Adrenal gland (tissue), 12 donors: ENCODE results near the gene PARP16. TPM values are rescaled to one million over a fixed set of nuclear protein-coding genes. Genes with fewer than 3 reads are reported as not detected.

Experiments
- DNase-seq, 7 donors: peaks; one replicate each; pipeline ENCODE4 v3.0.0-alpha.2; 2019 to 2020
- H3K27ac ChIP-seq, 5 donors: fragments of 200-600 bp; sonication (generic) in 4 of 5; 1 replicate in 3 of 5; 2 replicates in 2 of 5; pipeline versions ENCODE4 v1.5.1 to v1.8.0; 2016 to 2020; ENCODE audit warnings: mild to moderate bottlenecking in 1 of 5
- H3K27me3 ChIP-seq: fragments of 200-600 bp; 2 replicates; pipeline ENCODE4 v1.8.0; 2021
- H3K36me3 ChIP-seq, 2 donors: fragments of 200-600 bp; replicated peaks in 1 of 2; 1 replicate in 1 of 2; 2 replicates in 1 of 2; pipeline versions ENCODE4 v1.5.1 to v1.8.0; 2018 to 2022
- H3K4me1 ChIP-seq, 2 donors: fragments of 200-600 bp; replicated peaks in 1 of 2; 1 replicate in 1 of 2; 2 replicates in 1 of 2; pipeline versions ENCODE4 v1.5.1 to v1.8.0; 2018 to 2021
- H3K4me3 ChIP-seq, 4 donors: fragments of 200-600 bp; sonication (generic) in 3 of 4; one replicate each; pipeline ENCODE4 v1.5.1; 2016 to 2018
- H3K9me3 ChIP-seq, 3 donors: fragments of 200-600 bp; sonication (generic) in 1 of 3; replicated peaks in 1 of 3; 1 replicate in 2 of 3; 2 replicates in 1 of 3; pipeline versions ENCODE4 v1.5.1 to v1.8.0; 2016 to 2021
- CTCF ChIP-seq, 6 experiments: fragments of 450-650 bp in 4 of 6; fragments of 200-600 bp in 2 of 6; sonication (generic) in 1 of 6; IDR thresholded peaks; 1 replicate in 5 of 6; 2 replicates in 1 of 6; pipeline versions ENCODE4 v1.5.1 to v1.8.0; 2016 to 2021; ENCODE audit warnings: antibody characterized with exemption in 6 of 6, mild to moderate bottlenecking in 2 of 6, moderate library complexity in 1 of 6
- POLR2A ChIP-seq, 2 donors: fragments of 450-650 bp; IDR thresholded peaks; one replicate each; pipeline ENCODE4 v1.6.1; 2017; ENCODE audit warnings: antibody characterized with exemption in 2 of 2, mild to moderate bottlenecking in 2 of 2, moderate library complexity in 1 of 2
- WGBS, 4 donors: extraction: QIAGEN DNeasy Blood & Tissue Kit in 2 of 4; methylation state at CpG; one replicate each; pipeline versions ENCODE4 v1.1.5 to v1.1.7; 2013 to 2017; 5-methylcytosine and 5-hydroxymethylcytosine counted together
- intact Hi-C, 2 donors: fragments of 100-400 bp; cut with DNase I; formaldehyde crosslinking; loops; one replicate each; pipeline versions ENCODE4 v1.14.1 to v1.15.0; 2022 to 2023
- polyA plus RNA-seq, 3 donors: library from polyadenylated mRNA; stranded (reverse); fragments of 200-250 nt in 2 of 3; fragments of 350-450 nt in 1 of 3; fragmentation: Illumina TruSeq in 1 of 3; extraction: RNeasy Lipid Tissue Mini Kit (QIAGEN cat#74804) in 1 of 3; gene quantifications; one replicate each; pipeline ENCODE4 v1.2.3, GENCODE V29; 2013 to 2014
- total RNA-seq, 9 donors: library from RNA; depleted of rRNA in 4 of 9; stranded (reverse); fragments of >200 nt in 4 of 9; fragments of 120-200 nt in 1 of 9; fragmentation: NEBNext Ultra II Directional in 1 of 9; extraction: Animal tissue kit (Norgen Biotek cat#: 25700) in 1 of 9; gene quantifications; one replicate each; pipeline versions ENCODE4 v1.1.0 to v1.2.4, GENCODE V29; 2013 to 2023
- donor health status: healthy with polysubstance abuse.
- donor health status: Bipolar disorder and iron deficiency.
- donor health status: DM: yes; HTN: yes; CAD: no.
- donor health status: DM: no; HTN: no; CAD: no.
- donor health status: DM: no; HTN: no; CAD: no.
- donor health status: DM: yes; HTN: yes; CAD: no.

Gene PARP16
- total and polyA plus RNA-seq, 12 donors: 7.8 to 18.1 (median 14.2) TPM

- DNase-seq: peak in 1 of 7 donors; percentile 9
- WGBS, 4 donors: 68 to 71% (median 69%) methylated on average over 7 of the region's 7 CpGs
- H3K4me1 ChIP-seq: peaks cover 8 to 10% of the 10 kb centered on the region in 2 donors
Measured at GRCh38 chr15:65289261-65289854, 2.7 kb upstream of the PARP16 start.

GRCh38 chr15:65287520-65287855 is 805 bp upstream of the PARP16 start:
- peak overlapping the region in 3 of 5 donors; percentile 30 to 94 (median 90) for H3K27ac ChIP-seq
- intact Hi-C loops: no loop called here

More at GRCh38 chr15:65289261-65289854, 2.7 kb upstream of the PARP16 start:
- Histone ChIP-seq H3K4me3 (no peak overlapping the region), H3K27ac (no peak overlapping the region), H3K27me3 (no peaks in the 10 kb centered on the region), H3K36me3 (no peaks in the 10 kb centered on the region), H3K9me3 (no peaks in the 10 kb centered on the region)
- TF ChIP-seq CTCF (IDR thresholded peaks at IDR 0.05) (no peak), POLR2A (IDR thresholded peaks at IDR 0.05) (no peak)
- intact Hi-C loops: no loop called here

GRCh38 chr15:65286069-65286703 is 497 bp downstream of the PARP16 start:
- intact Hi-C loops: no loop called here
- peak overlapping the region in 3 of 4 donors; percentile 13 to 71 (median 67) for H3K4me3 ChIP-seq
- 0 to 1% (median 0%) methylated on average over 2 to 52 of the region's 52 CpGs for WGBS, 4 donors

More at GRCh38 chr15:65287520-65287855, 805 bp upstream of the PARP16 start:
- no peaks in the 10 kb centered on the region for H3K36me3 ChIP-seq
- peaks cover 8 to 14% of the 10 kb centered on the region in 2 donors for H3K4me1 ChIP-seq
- no peaks in the 10 kb centered on the region for H3K27me3 ChIP-seq
- peak overlapping the region in 1 of 4 donors; percentile 71 for H3K4me3 ChIP-seq
- 83 to 95% (median 92%) methylated on average over 3 of the region's 3 CpGs for WGBS, 4 donors
- H3K9me3 ChIP-seq: no peaks in the 10 kb centered on the region
- TF ChIP-seq POLR2A (IDR thresholded peaks at IDR 0.05): no peak
- no peak for DNase-seq

GRCh38 chr15:65285291-65286068 is 1.2 kb downstream of the PARP16 start:
- WGBS, 4 donors: 73 to 91% (median 79%) methylated on average over 8 to 10 of the region's 10 CpGs
- H3K4me1 ChIP-seq: peaks cover 8 to 14% of the 10 kb centered on the region in 2 donors

More at GRCh38 chr15:65286069-65286703, 497 bp downstream of the PARP16 start:
- H3K27me3 ChIP-seq: no peaks in the 10 kb centered on the region
- peaks cover 8 to 14% of the 10 kb centered on the region in 2 donors for H3K4me1 ChIP-seq
- peak in 4 of 7 donors; percentile 51 to 67 (median 54) for DNase-seq
- H3K36me3 ChIP-seq: no peaks in the 10 kb centered on the region
- no peaks in the 10 kb centered on the region for H3K9me3 ChIP-seq
- H3K27ac ChIP-seq: peak overlapping the region; percentile 40 to 94 (median 89)
- TF ChIP-seq POLR2A (IDR thresholded peaks at IDR 0.05) (no peak), CTCF (IDR thresholded peaks at IDR 0.05) (no peak)

More at GRCh38 chr15:65285291-65286068, 1.2 kb downstream of the PARP16 start:
- DNase-seq: no peak
- Histone ChIP-seq H3K4me3 (peak overlapping the region in 3 of 4 donors; percentile 13 to 71 (median 67)), H3K9me3 (no peaks in the 10 kb centered on the region), H3K27ac (peak overlapping the region in 4 of 5 donors; percentile 40 to 94 (median 90)), H3K36me3 (no peaks in the 10 kb centered on the region), H3K27me3 (no peaks in the 10 kb centered on the region)
- intact Hi-C loops: no loop called here
- TF ChIP-seq CTCF (IDR thresholded peaks at IDR 0.05) (no peak), POLR2A (IDR thresholded peaks at IDR 0.05) (no peak)
